Liver (tissue), 3 donors: ENCODE results near the gene LDAH.

ENCODE experiments used
- JUND ChIP-seq, 2 donors: IDR thresholded peaks; 2 replicates each; pipeline ENCODE4 v1.6.1; 2016; ENCODE audit warnings: antibody characterized with exemption in 2 of 2
- TAF1 ChIP-seq: conservative IDR thresholded peaks from 2 replicates; pipeline ENCODE4 v1.6.1; 2016; ENCODE audit warnings: antibody characterized with exemption, mild to moderate bottlenecking
- TF ChIP-seq, protein P1 (sequence below): IDR thresholded peaks from 2 replicates; pipeline ENCODE4 v1.6.1; 2016; ENCODE audit warnings: antibody characterized with exemption
- TF ChIP-seq, protein P2 (sequence below): fragments of 150-350 bp; IDR thresholded peaks from 2 replicates; pipeline ENCODE4 v1.5.1; 2017; ENCODE audit warnings: improper control_type of control experiment, low read depth, low read length; ENCODE audit not compliant: missing input control
- donor health status: healthy.
- donor health status: healthy.

DNA sequence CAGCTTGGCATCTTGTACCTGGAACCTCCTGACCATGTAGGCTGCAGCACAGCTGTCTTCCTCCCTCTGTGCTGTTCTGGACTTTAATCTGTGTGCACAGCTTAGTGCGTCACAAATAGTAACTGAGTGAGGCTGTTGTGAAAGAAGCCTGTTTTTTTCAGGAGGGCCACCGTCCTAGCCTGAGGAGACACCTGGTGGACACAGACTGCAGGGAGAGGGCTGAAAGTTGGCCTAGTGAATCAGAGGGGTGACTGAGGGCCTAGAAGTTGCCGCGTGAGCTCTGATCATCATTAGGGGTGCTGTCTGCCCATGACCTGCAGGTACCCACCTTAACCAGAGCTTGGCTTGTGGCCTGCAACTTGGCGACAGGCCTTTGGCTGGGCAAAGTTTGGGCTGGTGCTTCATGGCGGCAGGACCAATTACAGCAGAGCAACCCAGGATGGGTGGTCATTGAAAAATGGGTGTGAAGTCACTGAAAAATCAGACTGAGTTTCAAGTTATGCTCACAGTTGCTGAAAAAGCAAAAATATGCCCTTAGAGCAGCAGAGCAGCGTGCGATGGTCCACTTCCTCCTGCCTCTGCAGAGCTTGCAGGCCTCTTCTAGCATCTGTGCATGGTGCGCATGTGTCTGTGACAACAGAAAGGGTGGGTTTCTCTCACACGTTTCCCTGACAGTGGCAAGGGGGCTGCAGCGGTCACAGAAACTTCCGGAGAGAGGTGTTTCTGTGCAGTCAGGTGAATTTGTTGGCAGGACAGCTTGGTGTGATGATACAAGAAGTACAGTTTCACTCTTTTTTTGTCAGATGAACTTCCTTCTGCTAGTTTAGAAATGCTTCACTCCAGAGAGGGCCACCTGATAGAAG lies 146.3 kb downstream of the LDAH start:
- TF ChIP-seq TAF1, result no peak
- TF ChIP-seq, protein P1, sequence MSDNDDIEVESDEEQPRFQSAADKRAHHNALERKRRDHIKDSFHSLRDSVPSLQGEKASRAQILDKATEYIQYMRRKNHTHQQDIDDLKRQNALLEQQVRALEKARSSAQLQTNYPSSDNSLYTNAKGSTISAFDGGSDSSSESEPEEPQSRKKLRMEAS, result peak; percentile 56
- TF ChIP-seq, protein P2, sequence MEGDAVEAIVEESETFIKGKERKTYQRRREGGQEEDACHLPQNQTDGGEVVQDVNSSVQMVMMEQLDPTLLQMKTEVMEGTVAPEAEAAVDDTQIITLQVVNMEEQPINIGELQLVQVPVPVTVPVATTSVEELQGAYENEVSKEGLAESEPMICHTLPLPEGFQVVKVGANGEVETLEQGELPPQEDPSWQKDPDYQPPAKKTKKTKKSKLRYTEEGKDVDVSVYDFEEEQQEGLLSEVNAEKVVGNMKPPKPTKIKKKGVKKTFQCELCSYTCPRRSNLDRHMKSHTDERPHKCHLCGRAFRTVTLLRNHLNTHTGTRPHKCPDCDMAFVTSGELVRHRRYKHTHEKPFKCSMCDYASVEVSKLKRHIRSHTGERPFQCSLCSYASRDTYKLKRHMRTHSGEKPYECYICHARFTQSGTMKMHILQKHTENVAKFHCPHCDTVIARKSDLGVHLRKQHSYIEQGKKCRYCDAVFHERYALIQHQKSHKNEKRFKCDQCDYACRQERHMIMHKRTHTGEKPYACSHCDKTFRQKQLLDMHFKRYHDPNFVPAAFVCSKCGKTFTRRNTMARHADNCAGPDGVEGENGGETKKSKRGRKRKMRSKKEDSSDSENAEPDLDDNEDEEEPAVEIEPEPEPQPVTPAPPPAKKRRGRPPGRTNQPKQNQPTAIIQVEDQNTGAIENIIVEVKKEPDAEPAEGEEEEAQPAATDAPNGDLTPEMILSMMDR, result peak; percentile 80
- peak; percentile 20 to 73 for TF ChIP-seq JUND (IDR thresholded peaks at IDR 0.05)
